ENCODE results near the gene DHRS11. TPM values are rescaled to one million over a fixed set of nuclear protein-coding genes. Genes with fewer than 3 reads are reported as not detected.
"Not testable (repeated sequence)": the region's sequence is repeated elsewhere in the genome, so short reads cannot be mapped to it uniquely, and the experiment has no call there.

The DHRS11 gene
- total and polyA plus RNA-seq, 2 experiments from 2014 or later: 23.4 to 36.7 TPM

GRCh38 chr17:36602030-36602748 lies 10.5 kb downstream of the DHRS11 start:
- Mint-ChIP-seq H3K9me3 (no peaks in the 10 kb centered on the region), H3K36me3 (ENCODE audit: low read depth) (peaks cover 35% of the 10 kb centered on the region), H3K4me3 (peak overlapping the region; percentile 87), H3K4me1 (peaks cover 25% of the 10 kb centered on the region), H3K27ac (0 out of 2 replicates have a peak overlapping the region, but pooled peaks have one; percentile 30), H3K27me3 (ENCODE audit: insufficient read depth, low read depth, poor library complexity) (peaks cover 19% of the 10 kb centered on the region)
- DNase-seq (ENCODE audit: low spot score) (peak; percentile 46), ATAC-seq (peak; percentile 14)
- Histone ChIP-seq H3K36me3 (ENCODE audit: insufficient read depth) (no peaks in the 10 kb centered on the region), H3K27ac (ENCODE audit: low read depth) (peak overlapping the region; percentile 86), H2AFZ (peak overlapping the region; percentile 94), H3K27me3 (ENCODE audit: insufficient read depth) (no peaks in the 10 kb centered on the region), H3K4me3 (peak overlapping the region; percentile 92), H3K4me2 (peak overlapping the region; percentile 91), H3K79me2 (replicated peaks; ENCODE audit: insufficient read depth) (peaks cover 39% of the 10 kb centered on the region), H3F3A (replicated peaks; ENCODE audit: low read depth) (peaks cover 15% of the 10 kb centered on the region), H3K4me1 (ENCODE audit: insufficient read depth) (peaks cover 23% of the 10 kb centered on the region), H3K9me2 (ENCODE audit: insufficient read depth) (no peaks in the 10 kb centered on the region), H4K20me1 (replicated peaks; ENCODE audit: insufficient read depth) (peaks cover 25% of the 10 kb centered on the region)
- TF ChIP-seq ZNF462 (CRISPR knock-in tag; IDR thresholded peaks at IDR 0.05): no peak
- no peak for TF ChIP-seq ETS1 (IDR thresholded peaks at IDR 0.05)

- Histone ChIP-seq H4K20me1 (replicated peaks; ENCODE audit: insufficient read depth) (peaks cover 22% of the 10 kb centered on the region), H2AFZ (no peak overlapping the region), H3K4me1 (ENCODE audit: insufficient read depth) (peaks cover 23% of the 10 kb centered on the region), H3K9me2 (ENCODE audit: insufficient read depth) (no peaks in the 10 kb centered on the region), H3K79me2 (replicated peaks; ENCODE audit: insufficient read depth) (peaks cover 39% of the 10 kb centered on the region), H3K27ac (ENCODE audit: low read depth) (no peak overlapping the region), H3F3A (replicated peaks; ENCODE audit: low read depth) (peaks cover 16% of the 10 kb centered on the region), H3K36me3 (ENCODE audit: insufficient read depth) (no peaks in the 10 kb centered on the region), H3K4me2 (peak overlapping the region; percentile 91), H3K27me3 (ENCODE audit: insufficient read depth) (no peaks in the 10 kb centered on the region), H3K4me3 (peak overlapping the region; percentile 92)
- Mint-ChIP-seq H3K9me3 (no peaks in the 10 kb centered on the region), H3K4me1 (peaks cover 25% of the 10 kb centered on the region), H3K36me3 (ENCODE audit: low read depth) (peaks cover 33% of the 10 kb centered on the region), H3K27me3 (ENCODE audit: insufficient read depth, low read depth, poor library complexity) (peaks cover 21% of the 10 kb centered on the region), H3K4me3 (peak overlapping the region; percentile 87), H3K27ac (no peak overlapping the region)
- TF ChIP-seq CTCF (conservative IDR thresholded peaks at IDR 0.05; ENCODE audit: low read depth in 2 of 2) (peak; percentile 75 to 84), ETS1 (IDR thresholded peaks at IDR 0.05) (no peak)
- DNase-seq (ENCODE audit: low spot score): peak; percentile 84
- peak; percentile 11 for ATAC-seq
Observed at GRCh38 chr17:36602924-36603384, 11.3 kb downstream of the DHRS11 start.

- Histone ChIP-seq H3F3A (replicated peaks; ENCODE audit: low read depth) (peaks cover 25% of the 10 kb centered on the region), H4K20me1 (replicated peaks; ENCODE audit: insufficient read depth) (peaks cover 25% of the 10 kb centered on the region), H3K79me2 (replicated peaks; ENCODE audit: insufficient read depth) (peaks cover 39% of the 10 kb centered on the region), H3K4me1 (ENCODE audit: insufficient read depth) (peaks cover 29% of the 10 kb centered on the region)
- H3K9me3 Mint-ChIP-seq; H3K27ac Mint-ChIP-seq; H3K27ac ChIP-seq (ENCODE audit: low read depth); H3K4me2 ChIP-seq; H3K27me3 ChIP-seq (ENCODE audit: insufficient read depth); H2AFZ ChIP-seq; H3K9me2 ChIP-seq (ENCODE audit: insufficient read depth); H3K4me3 ChIP-seq; DNase-seq (ENCODE audit: low spot score); H3K36me3 ChIP-seq (ENCODE audit: insufficient read depth); ATAC-seq; H3K4me3 Mint-ChIP-seq: not testable (repeated sequence)
- H3K27me3 Mint-ChIP-seq (ENCODE audit: insufficient read depth, low read depth, poor library complexity): peaks cover 21% of the 10 kb centered on the region
- peaks cover 27% of the 10 kb centered on the region for H3K36me3 Mint-ChIP-seq (ENCODE audit: low read depth)
- peaks cover 27% of the 10 kb centered on the region for H3K4me1 Mint-ChIP-seq
Observed at GRCh38 chr17:36605028-36605427, 13.3 kb downstream of the DHRS11 start.
